ENCODE data around the gene RNF213. TPM values are rescaled to one million over a fixed set of nuclear protein-coding genes. Genes with fewer than 3 reads are reported as not detected.
A peak's percentile ranks its signal among the peaks of the same experiment; 100 is the strongest.
"Not testable (repeated sequence)": the region's sequence is repeated elsewhere in the genome, so short reads cannot be mapped to it uniquely, and the experiment has no call there.

Gene RNF213
- total and polyA plus RNA-seq, 9 donors = 21.5 to 89.1 (median 50.8) TPM

DNA sequence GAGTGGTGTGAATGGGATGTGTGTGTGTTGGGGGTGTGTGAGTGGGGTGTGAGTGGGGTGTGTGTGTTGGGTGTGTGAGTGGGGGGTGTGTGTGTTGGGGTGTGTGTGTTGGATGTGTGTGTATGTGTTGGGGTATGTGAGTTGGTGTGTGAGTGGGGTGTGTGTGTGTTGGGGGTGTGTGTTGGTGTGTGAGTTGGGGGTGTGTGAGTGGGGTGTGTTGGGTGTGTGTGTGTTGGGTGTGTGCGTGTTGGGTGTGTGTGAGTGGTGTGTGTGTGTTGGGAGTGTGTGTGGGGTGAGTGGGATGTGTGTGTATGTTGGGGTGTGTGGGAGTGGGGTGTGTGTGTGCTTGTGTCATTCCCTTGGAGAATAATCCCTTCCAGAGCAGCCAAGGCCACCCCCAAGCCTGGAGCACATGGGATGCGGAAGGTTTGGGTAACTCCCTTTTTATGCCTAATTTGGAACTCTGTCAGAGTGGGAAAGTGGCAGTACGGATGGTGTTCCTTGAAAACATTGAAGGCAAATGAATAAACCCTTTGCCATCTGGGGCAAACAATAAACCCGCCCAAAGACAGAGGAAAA lies 14.3 kb downstream of the RNF213 start:
- TF ChIP-seq, protein P1, sequence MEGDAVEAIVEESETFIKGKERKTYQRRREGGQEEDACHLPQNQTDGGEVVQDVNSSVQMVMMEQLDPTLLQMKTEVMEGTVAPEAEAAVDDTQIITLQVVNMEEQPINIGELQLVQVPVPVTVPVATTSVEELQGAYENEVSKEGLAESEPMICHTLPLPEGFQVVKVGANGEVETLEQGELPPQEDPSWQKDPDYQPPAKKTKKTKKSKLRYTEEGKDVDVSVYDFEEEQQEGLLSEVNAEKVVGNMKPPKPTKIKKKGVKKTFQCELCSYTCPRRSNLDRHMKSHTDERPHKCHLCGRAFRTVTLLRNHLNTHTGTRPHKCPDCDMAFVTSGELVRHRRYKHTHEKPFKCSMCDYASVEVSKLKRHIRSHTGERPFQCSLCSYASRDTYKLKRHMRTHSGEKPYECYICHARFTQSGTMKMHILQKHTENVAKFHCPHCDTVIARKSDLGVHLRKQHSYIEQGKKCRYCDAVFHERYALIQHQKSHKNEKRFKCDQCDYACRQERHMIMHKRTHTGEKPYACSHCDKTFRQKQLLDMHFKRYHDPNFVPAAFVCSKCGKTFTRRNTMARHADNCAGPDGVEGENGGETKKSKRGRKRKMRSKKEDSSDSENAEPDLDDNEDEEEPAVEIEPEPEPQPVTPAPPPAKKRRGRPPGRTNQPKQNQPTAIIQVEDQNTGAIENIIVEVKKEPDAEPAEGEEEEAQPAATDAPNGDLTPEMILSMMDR (IDR thresholded peaks at IDR 0.05) = no peak
- TF ChIP-seq EP300 (IDR thresholded peaks at IDR 0.05) (no peak), POLR2A (IDR thresholded peaks at IDR 0.05) (no peak)
- 45 to 51% (median 51%) methylated on average over 4 of the region's 4 CpGs for WGBS, 3 donors
- intact Hi-C loops (cut with DNase I) = no loop called here
- no peak for DNase-seq
- peaks cover 6% of the 10 kb centered on the region for H3K4me1 ChIP-seq (ENCODE audit: insufficient read depth)
- H3K27me3 ChIP-seq = no peaks in the 10 kb centered on the region
- no peak overlapping the region for H3K27ac ChIP-seq
- H3K4me3 ChIP-seq = no peak overlapping the region
- no peaks in the 10 kb centered on the region for H3K9me3 ChIP-seq
- H3K36me3 ChIP-seq = no peaks in the 10 kb centered on the region

DNA sequence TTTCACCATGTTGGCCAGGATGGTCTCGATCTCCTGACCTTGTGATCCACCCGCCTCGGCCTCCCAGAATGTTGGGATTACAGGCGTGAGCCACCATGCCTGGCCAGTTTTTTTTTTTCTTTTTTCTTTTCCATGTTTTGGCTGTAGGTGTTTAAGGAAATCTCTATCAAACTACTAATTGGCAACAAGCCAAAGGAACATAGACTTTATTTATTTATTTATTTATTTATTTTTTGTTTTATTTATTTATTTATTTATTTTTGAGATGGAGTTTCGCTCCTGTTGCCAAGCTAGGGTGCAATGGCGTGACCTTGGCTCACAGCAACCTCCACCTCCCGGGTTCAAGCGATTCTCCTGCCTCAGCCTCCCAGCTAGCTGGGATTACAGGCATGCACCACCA lies 15.2 kb downstream of the RNF213 start:
- H3K4me3 ChIP-seq; DNase-seq; H3K27ac ChIP-seq; H3K4me1 ChIP-seq (ENCODE audit: insufficient read depth); H3K9me3 ChIP-seq; intact Hi-C loops (cut with DNase I); H3K27me3 ChIP-seq; H3K36me3 ChIP-seq: not testable (repeated sequence)
- WGBS, 3 donors = 92 to 97% (median 93%) methylated on average over 8 of the region's 8 CpGs

DNA sequence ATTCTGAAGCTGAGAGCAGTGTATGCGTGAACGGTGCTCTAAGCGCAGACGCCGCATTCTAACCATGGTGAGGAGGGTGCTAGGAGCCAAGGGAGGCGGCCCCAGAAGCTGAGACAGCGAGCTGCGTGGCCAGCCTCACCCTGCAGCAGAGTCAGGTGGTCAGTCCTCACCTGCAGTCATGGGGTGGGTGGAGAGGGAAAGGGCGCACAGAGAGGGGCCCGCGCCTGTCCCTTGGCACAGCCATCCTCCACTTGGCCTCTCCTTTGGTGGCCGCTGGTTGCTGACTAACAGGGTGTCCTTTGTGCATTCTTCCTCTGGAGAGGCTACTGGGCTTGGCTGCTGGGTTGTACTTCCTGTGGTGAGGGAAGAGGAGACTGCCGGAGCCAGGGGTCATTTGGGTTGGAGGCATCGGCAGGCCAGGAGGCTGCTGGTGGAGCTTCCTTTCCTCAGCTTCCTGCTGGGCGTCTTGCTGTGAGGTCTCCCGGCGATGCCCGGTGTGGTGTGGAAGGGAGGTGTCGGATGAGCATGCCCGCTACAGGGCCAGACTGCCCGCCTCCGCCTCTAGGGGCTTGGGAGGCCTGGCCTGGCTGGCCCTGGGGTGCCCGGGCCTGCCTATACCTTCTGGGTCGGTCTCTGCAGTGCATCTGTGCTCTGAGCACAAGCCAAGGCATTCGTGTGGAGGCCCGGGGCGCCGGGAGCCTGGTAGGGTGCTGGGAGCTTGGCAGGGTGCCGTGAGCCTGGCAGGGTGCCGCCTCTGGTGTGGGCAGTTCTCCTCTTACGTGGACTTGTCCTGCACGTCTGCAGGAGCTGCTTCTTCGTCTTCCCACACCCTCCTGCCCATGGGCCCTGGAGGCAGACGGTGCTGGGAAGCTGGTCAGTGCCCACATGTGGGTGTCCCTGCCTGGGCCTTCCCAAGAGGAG lies 17.4 kb downstream of the RNF213 start:
- TF ChIP-seq, protein P1 (IDR thresholded peaks at IDR 0.05) = no peak
- TF ChIP-seq EP300 (IDR thresholded peaks at IDR 0.05) = no peak
- TF ChIP-seq POLR2A (IDR thresholded peaks at IDR 0.05) = no peak
- 88 to 91% (median 90%) methylated on average over 34 of the region's 34 CpGs for WGBS, 3 donors
- DNase-seq = no peak

DNA sequence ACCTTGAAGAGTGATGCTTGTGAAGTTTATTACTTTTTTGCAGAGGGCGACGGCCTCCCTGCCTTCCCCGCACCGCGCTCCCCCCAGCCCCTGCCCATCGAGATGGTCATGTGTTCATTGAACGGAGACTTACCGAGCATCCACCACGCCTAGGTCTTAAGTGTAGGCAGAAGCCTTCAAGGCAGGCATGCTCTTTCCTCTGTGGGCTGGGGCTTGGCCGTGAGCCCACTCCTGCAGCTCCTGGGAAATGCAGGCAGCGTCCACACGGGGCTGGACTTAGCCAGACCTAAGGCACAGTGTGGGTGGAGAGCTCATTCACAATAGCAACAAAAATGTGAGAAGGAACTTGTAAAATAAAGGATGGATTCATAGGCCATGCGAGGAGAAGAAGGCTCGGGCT lies 19.2 kb downstream of the RNF213 start:
- Histone ChIP-seq H3K4me3 (no peak overlapping the region), H3K4me1 (ENCODE audit: insufficient read depth) (peaks cover 7% of the 10 kb centered on the region), H3K36me3 (no peaks in the 10 kb centered on the region), H3K27ac (no peak overlapping the region), H3K27me3 (no peaks in the 10 kb centered on the region), H3K9me3 (no peaks in the 10 kb centered on the region)
- intact Hi-C loops (cut with DNase I) = no loop called here
- 10 to 17% (median 13%) methylated on average over 14 of the region's 14 CpGs for WGBS, 3 donors
- DNase-seq = peak; percentile 63 to 91 (median 79)
- no peak for TF ChIP-seq EP300 (IDR thresholded peaks at IDR 0.05)
- no peak for TF ChIP-seq POLR2A (IDR thresholded peaks at IDR 0.05)
- TF ChIP-seq, protein P1 (IDR thresholded peaks at IDR 0.05) = no peak

More for the DNA sequence above, 17.4 kb downstream of the RNF213 start:
- Histone ChIP-seq H3K36me3 (no peaks in the 10 kb centered on the region), H3K4me1 (ENCODE audit: insufficient read depth) (peaks cover 8% of the 10 kb centered on the region), H3K4me3 (no peak overlapping the region), H3K27ac (no peak overlapping the region), H3K27me3 (no peaks in the 10 kb centered on the region), H3K9me3 (no peaks in the 10 kb centered on the region)
- intact Hi-C loops (cut with DNase I) = no loop called here

DNA sequence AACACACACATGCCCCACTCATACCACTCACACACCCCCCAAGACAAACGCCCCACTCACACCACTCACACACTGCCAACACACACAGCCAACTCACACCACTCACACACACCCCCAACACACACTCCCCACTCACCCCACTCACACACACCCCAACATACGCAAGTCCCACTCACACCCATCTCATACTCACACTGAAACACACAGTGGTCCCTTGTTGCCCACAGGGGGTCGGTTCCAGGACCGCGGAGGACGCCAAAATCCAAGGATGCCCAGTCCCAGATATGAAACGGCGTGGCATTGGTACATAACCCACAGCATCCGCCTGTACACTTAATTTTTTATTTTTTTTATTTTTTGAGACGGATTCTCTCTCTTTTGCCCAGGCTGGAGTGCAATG lies 20.9 kb downstream of the RNF213 start:
- Histone ChIP-seq H3K4me3 (no peak overlapping the region), H3K4me1 (ENCODE audit: insufficient read depth) (peaks cover 5% of the 10 kb centered on the region), H3K27ac (no peak overlapping the region), H3K36me3 (no peaks in the 10 kb centered on the region), H3K9me3 (no peaks in the 10 kb centered on the region), H3K27me3 (no peaks in the 10 kb centered on the region)
- intact Hi-C loops (cut with DNase I) = no loop called here
- TF ChIP-seq, protein P1 (IDR thresholded peaks at IDR 0.05) = no peak
- TF ChIP-seq EP300 (IDR thresholded peaks at IDR 0.05) = no peak
- TF ChIP-seq POLR2A (IDR thresholded peaks at IDR 0.05) = no peak
- no peak for DNase-seq
- 90 to 93% (median 92%) methylated on average over 10 of the region's 10 CpGs for WGBS, 3 donors
